SH-SY5Y (cell line): Measurements from ENCODE around the gene MYL12A.

Source experiments
- GATA2 ChIP-seq: IDR thresholded peaks from 2 replicates; pipeline ENCODE4 v1.6.1; 2011; ENCODE audit warnings: mild to moderate bottlenecking, low read depth, low read length
- GATA3 ChIP-seq: IDR thresholded peaks from 2 replicates; pipeline ENCODE4 v1.6.1; 2011; ENCODE audit warnings: low read depth, mild to moderate bottlenecking, low read length, moderate library complexity

DNA sequence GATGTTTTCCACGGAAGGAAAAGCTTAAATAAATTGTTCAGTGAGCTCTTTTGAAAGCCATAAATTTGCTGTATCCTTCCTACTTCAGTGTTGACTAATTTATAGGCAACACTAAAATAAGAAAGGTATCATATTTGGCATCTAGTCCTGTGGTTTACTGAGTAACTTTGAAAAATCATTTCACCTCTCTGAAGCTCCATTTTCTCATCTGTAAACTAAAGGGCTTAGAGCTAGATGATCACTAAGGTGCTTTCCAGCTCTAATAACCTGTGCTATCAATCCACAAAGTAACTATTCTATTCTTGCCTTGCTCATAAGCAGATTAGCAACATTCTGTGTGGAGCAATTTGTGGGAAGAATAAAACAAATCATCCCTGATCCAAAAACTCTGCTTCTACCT is 24.2 kb upstream of the MYL12A start:
- TF ChIP-seq GATA3 (no peak), GATA2 (no peak)
